ENCODE measurements around the gene SPRN. TPM values are rescaled to one million over a fixed set of nuclear protein-coding genes. Genes with fewer than 3 reads are reported as not detected.
A peak's percentile ranks its signal among the peaks of the same experiment; 100 is the strongest.

SPRN gene
- total and polyA plus RNA-seq, 12 donors = 0.10 to 1.8 (median 0.60) TPM; not detected in 3

DNA sequence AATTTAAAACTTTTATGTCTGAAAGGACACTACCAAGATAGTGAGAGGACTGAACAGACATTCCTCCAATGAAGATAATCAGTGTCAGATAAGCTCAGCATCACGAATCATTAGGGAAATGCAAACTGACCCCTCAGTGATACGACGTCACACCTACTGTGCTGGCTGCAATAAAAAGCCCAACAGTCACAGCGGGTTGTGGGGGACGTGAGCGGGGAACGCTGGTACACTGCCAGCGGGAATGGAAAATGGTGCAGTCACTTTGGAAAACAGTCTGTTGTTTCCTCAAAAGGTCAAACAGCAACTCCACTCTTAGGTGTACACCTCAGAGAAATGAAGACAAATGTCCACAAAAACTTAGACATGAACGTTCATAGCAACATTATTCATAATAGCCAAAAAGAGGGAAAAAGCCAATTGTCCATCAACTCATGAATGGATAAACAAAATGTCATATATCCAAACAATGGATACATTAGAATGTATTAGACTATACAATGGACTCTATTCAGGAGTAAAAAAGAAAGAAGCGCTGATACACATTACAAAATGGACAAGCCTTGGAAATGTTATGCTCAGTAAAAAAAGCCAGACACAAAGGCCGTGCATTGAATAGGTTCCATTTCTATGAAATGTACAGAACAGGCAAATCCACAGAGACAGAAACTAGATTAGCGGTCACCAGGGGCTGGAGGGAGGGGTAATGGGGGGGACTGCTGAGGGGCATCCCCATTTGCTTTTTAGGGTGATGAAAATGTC is 48.9 kb downstream of the SPRN start:
- TF ChIP-seq POLR2A (IDR thresholded peaks at IDR 0.05) = no peak
- TF ChIP-seq, protein P1, sequence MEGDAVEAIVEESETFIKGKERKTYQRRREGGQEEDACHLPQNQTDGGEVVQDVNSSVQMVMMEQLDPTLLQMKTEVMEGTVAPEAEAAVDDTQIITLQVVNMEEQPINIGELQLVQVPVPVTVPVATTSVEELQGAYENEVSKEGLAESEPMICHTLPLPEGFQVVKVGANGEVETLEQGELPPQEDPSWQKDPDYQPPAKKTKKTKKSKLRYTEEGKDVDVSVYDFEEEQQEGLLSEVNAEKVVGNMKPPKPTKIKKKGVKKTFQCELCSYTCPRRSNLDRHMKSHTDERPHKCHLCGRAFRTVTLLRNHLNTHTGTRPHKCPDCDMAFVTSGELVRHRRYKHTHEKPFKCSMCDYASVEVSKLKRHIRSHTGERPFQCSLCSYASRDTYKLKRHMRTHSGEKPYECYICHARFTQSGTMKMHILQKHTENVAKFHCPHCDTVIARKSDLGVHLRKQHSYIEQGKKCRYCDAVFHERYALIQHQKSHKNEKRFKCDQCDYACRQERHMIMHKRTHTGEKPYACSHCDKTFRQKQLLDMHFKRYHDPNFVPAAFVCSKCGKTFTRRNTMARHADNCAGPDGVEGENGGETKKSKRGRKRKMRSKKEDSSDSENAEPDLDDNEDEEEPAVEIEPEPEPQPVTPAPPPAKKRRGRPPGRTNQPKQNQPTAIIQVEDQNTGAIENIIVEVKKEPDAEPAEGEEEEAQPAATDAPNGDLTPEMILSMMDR (IDR thresholded peaks at IDR 0.05) = no peak
- no peak overlapping the region for H3K27ac ChIP-seq
- peaks cover 15 to 25% of the 10 kb centered on the region in 2 donors for H3K4me1 ChIP-seq (replicated peaks in 1 of 2)
- H3K36me3 ChIP-seq (replicated peaks in 1 of 2) = peaks cover 0 to 2% of the 10 kb centered on the region in 2 donors
- WGBS, 4 donors = 74 to 80% (median 78%) methylated on average over 12 of the region's 12 CpGs
- intact Hi-C loops (cut with DNase I) = no loop called here
- no peaks in the 10 kb centered on the region for H3K9me3 ChIP-seq (replicated peaks in 1 of 3)
- DNase-seq = no peak
- no peaks in the 10 kb centered on the region for H3K27me3 ChIP-seq
- H3K4me3 ChIP-seq = no peak overlapping the region

DNA sequence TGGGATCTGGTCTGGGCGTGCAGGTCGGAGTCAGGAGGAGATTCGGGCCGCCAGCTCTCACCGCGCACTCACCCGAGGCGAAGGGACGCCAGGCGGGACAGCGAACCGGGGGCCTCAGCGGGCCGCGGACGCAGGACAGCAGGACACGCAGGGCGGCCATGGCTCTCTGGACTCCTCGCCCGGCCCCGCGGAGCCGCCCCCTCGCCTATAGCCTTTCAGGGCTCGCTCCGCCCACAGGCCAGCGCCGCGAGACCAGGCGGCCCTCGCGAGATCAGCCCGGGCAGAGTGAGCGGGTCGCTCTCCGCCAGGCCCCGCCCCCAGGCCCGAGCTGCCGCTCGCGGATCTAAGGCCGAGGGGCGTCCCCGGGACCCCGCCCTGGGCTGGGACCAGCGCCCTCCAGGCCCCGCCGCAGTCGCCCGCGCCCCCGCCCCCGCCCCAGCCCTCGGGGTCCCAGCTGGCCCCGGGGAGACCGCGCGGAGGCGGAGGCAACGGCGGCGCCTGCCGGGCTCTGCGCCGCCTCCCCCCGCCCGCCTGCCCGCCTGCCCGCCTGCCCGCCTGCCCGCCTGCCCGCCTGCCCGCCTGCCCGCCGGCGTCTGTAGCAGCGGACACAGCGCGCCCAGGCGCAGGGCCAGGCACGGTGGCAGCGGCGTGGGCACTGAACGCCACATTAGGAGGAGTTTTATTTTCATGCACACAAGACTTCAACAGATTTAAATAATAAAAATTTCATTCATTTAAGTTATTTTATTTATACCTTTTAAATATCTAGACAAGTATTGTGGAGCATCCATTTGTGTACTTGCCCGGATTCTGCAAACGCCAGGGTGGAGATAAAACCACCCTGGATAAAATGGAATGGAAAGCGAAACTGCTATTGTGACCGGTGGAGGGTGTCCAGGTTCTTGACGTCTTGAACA is 51.0 kb downstream of the SPRN start, which contains the start of gene ECHS1:
Gene ECHS1, minus strand, starts transcription at position 181 of the 917 bp plus-strand sequence. Its CDS starts 21 bp downstream, at position 160.
- Histone ChIP-seq H3K4me1 (replicated peaks in 1 of 2) (peaks cover 9 to 19% of the 10 kb centered on the region in 2 donors), H3K4me3 (peak within 1 kb of the TSS in 2 of 4 donors; percentile 66 to 75), H3K27ac (peak within 1 kb of the TSS; percentile 34 to 99 (median 90)), H3K27me3 (no peaks in the 10 kb centered on the region), H3K9me3 (replicated peaks in 1 of 3) (no peaks in the 10 kb centered on the region), H3K36me3 (replicated peaks in 1 of 2) (peaks cover 0 to 23% of the 10 kb centered on the region in 2 donors)
- peak; percentile 94 to 99 (median 97) for DNase-seq
- TF ChIP-seq, protein P1 (IDR thresholded peaks at IDR 0.05) = no peak
- peak; percentile 49 to 66 for TF ChIP-seq POLR2A (IDR thresholded peaks at IDR 0.05)
- WGBS, 4 donors = 1 to 4% (median 2%) methylated on average over 10 to 88 of the region's 89 CpGs
- intact Hi-C loops (cut with DNase I) = no loop called here

DNA sequence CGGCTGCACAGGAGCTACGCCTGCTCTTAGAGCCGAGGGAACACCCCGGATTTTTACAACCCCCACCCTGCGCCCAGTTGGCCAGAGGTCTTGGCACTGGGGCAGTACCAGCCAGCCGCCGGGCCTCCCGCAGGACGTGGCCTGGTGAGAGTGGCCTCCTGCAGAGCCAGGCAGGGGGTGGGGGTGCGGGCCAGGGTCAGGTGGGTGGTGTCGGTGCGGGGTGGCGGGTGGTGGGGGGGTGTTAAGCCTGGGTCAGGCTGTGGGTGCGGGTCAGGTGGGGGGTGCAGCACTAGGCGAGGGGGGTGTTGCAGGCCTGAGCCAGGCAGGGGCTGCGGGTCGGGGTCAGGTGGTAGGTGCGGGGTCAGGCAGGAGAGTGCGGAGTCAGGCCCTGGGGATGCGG is 51.9 kb downstream of the SPRN start:
- peaks cover 9 to 12% of the 10 kb centered on the region in 2 donors for H3K4me1 ChIP-seq (replicated peaks in 1 of 2)
- H3K27ac ChIP-seq = peak overlapping the region in 1 of 5 donors; percentile 99
- H3K36me3 ChIP-seq (replicated peaks in 1 of 2) = peaks cover 0 to 29% of the 10 kb centered on the region in 2 donors
- peak in 2 of 7 donors; percentile 41 to 47 for DNase-seq
- no peaks in the 10 kb centered on the region for H3K9me3 ChIP-seq (replicated peaks in 1 of 3)
- 34 to 73% (median 36%) methylated on average over 3 to 20 of the region's 20 CpGs; no CpG with 5 or more reads in 1 of the 4 donors for WGBS, 4 donors
- H3K4me3 ChIP-seq = peak overlapping the region in 1 of 4 donors; percentile 66
- intact Hi-C loops (cut with DNase I) = no loop called here
- no peaks in the 10 kb centered on the region for H3K27me3 ChIP-seq
- TF ChIP-seq POLR2A (IDR thresholded peaks at IDR 0.05) = no peak
- TF ChIP-seq, protein P1 (IDR thresholded peaks at IDR 0.05) = no peak

Small RNA genes lying within 50 kb of the gene (microRNA-seq; reads per million reads assigned to microRNA genes)
- gene MIR3944 = 0.76 to 2.2 (median 1.4) reads per million in 3 donors

Small RNA genes lying within 50 kb of the gene (small RNA-seq; reads per million reads assigned to genes)
- gene AL360181.4 (0 reads per million in 2 donors), gene MIR3944 (0 reads per million in 2 donors)

Other genes starting within 250 kb of the SPRN start
- gene UTF1, start 194.4 kb downstream of the SPRN start, total RNA-seq = under 1 TPM in 1 of 9 donors, not detected in 8; 0.19 TPM
- under 1 TPM in 1 of 3 donors, not detected in 2; 0.24 TPM for gene UTF1, start 194.4 kb downstream of the SPRN start, polyA plus RNA-seq
- 1 to 10 TPM in 6 of 9 donors, under 1 TPM in 3; 0.06 to 3.0 (median 1.3) TPM for gene VENTX, start 186.8 kb downstream of the SPRN start, total RNA-seq
- gene VENTX, start 186.8 kb downstream of the SPRN start, polyA plus RNA-seq = 1 to 10 TPM in 2 of 3 donors, under 1 TPM in 1; 0.26 to 4.4 (median 1.7) TPM
- gene ADAM8, start 147.8 kb downstream of the SPRN start, total RNA-seq = 1 to 10 TPM in 8 of 9 donors, under 1 TPM in 1; 0.61 to 5.3 (median 3.4) TPM
- 1 to 10 TPM in 2 of 3 donors, under 1 TPM in 1; 0.66 to 7.7 (median 5.2) TPM for gene ADAM8, start 147.8 kb downstream of the SPRN start, polyA plus RNA-seq
- gene TUBGCP2, start 115.8 kb downstream of the SPRN start, total RNA-seq = 10 to 100 TPM; 30.9 to 77.8 (median 61.1) TPM
- 100 to 1,000 TPM in 2 of 3 donors, 10 to 100 TPM in 1; 54.1 to 234 (median 145) TPM for gene TUBGCP2, start 115.8 kb downstream of the SPRN start, polyA plus RNA-seq
- 10 to 100 TPM; 19.6 to 45.4 (median 38.3) TPM for gene ZNF511, start 115.7 kb downstream of the SPRN start, total RNA-seq
- gene ZNF511, start 115.7 kb downstream of the SPRN start, polyA plus RNA-seq = 100 to 1,000 TPM in 2 of 3 donors, 10 to 100 TPM in 1; 20.0 to 146 (median 102) TPM
- 10 to 100 TPM in 2 of 9 donors, 1 to 10 TPM in 2, under 1 TPM in 1, not detected in 4; 0.55 to 21.5 (median 7.0) TPM for gene CALY, start 87.7 kb downstream of the SPRN start, total RNA-seq
- 10 to 100 TPM in 2 of 3 donors, 1 to 10 TPM in 1; 6.0 to 30.7 (median 18.3) TPM for gene CALY, start 87.7 kb downstream of the SPRN start, polyA plus RNA-seq
- gene PRAP1, start 77.3 kb downstream of the SPRN start, total RNA-seq = under 1 TPM in 1 of 9 donors, not detected in 8; 0.46 TPM
- under 1 TPM in 2 of 3 donors, not detected in 1; 0.44 to 0.88 TPM for gene PRAP1, start 77.3 kb downstream of the SPRN start, polyA plus RNA-seq
- 10 to 100 TPM in 7 of 9 donors, 1 to 10 TPM in 2; 6.2 to 47.9 (median 14.0) TPM for gene FUOM, start 66.6 kb downstream of the SPRN start, total RNA-seq
- gene FUOM, start 66.6 kb downstream of the SPRN start, polyA plus RNA-seq = 10 to 100 TPM in 2 of 3 donors, 1 to 10 TPM in 1; 4.8 to 35.7 (median 22.6) TPM
- 100 to 1,000 TPM; 133 to 280 (median 146) TPM for gene ECHS1, start 51.3 kb downstream of the SPRN start, total RNA-seq
- gene ECHS1, start 51.3 kb downstream of the SPRN start, polyA plus RNA-seq = 100 to 1,000 TPM in 2 of 3 donors, 10 to 100 TPM in 1; 74.4 to 126 (median 126) TPM
- gene PAOX, start 45.4 kb downstream of the SPRN start, total RNA-seq = 10 to 100 TPM in 3 of 9 donors, 1 to 10 TPM in 6; 2.3 to 34.4 (median 7.1) TPM
- gene PAOX, start 45.4 kb downstream of the SPRN start, polyA plus RNA-seq = 10 to 100 TPM in 1 of 3 donors, 1 to 10 TPM in 2; 1.0 to 10.6 (median 5.5) TPM
- 10 to 100 TPM; 24.0 to 68.6 (median 45.7) TPM for gene MTG1, start 30.5 kb downstream of the SPRN start, total RNA-seq
- 100 to 1,000 TPM in 1 of 3 donors, 10 to 100 TPM in 2; 44.1 to 118 (median 88.1) TPM for gene MTG1, start 30.5 kb downstream of the SPRN start, polyA plus RNA-seq
- 1 to 10 TPM in 6 of 9 donors, under 1 TPM in 3; 0.42 to 5.5 (median 2.2) TPM for gene SCART1, start 29.3 kb upstream of the SPRN start, total RNA-seq
- 1 to 10 TPM in 2 of 3 donors, under 1 TPM in 1; 0.42 to 2.7 (median 1.4) TPM for gene SCART1, start 29.3 kb upstream of the SPRN start, polyA plus RNA-seq
- gene CYP2E1, start 102.7 kb upstream of the SPRN start, total RNA-seq = 1 to 10 TPM in 5 of 9 donors, under 1 TPM in 3, not detected in 1; 0.17 to 4.2 (median 1.1) TPM
- 1 to 10 TPM; 3.6 to 8.1 (median 4.0) TPM for gene CYP2E1, start 102.7 kb upstream of the SPRN start, polyA plus RNA-seq
- gene SYCE1, start 141.0 kb upstream of the SPRN start, total RNA-seq = 1 to 10 TPM in 5 of 9 donors, under 1 TPM in 1, not detected in 3; 0.52 to 6.2 (median 1.3) TPM
- 1 to 10 TPM in 2 of 3 donors, under 1 TPM in 1; 0.92 to 9.2 (median 3.5) TPM for gene SYCE1, start 141.0 kb upstream of the SPRN start, polyA plus RNA-seq
- gene FRG2B, start 202.2 kb upstream of the SPRN start, total RNA-seq = not detected
- not detected for gene FRG2B, start 202.2 kb upstream of the SPRN start, polyA plus RNA-seq